Fibroblast of peridontal ligament (primary cell): ENCODE data around the gene INHBC.
"Not testable (repeated sequence)": the region's sequence is repeated elsewhere in the genome, so short reads cannot be mapped to it uniquely, and the experiment has no call there.

Experiments used
- DNase-seq: peaks from one replicate; pipeline ENCODE4 v3.0.0-alpha.2; 2010; ENCODE audit errors: extremely low read depth

INHBC gene

DNA sequence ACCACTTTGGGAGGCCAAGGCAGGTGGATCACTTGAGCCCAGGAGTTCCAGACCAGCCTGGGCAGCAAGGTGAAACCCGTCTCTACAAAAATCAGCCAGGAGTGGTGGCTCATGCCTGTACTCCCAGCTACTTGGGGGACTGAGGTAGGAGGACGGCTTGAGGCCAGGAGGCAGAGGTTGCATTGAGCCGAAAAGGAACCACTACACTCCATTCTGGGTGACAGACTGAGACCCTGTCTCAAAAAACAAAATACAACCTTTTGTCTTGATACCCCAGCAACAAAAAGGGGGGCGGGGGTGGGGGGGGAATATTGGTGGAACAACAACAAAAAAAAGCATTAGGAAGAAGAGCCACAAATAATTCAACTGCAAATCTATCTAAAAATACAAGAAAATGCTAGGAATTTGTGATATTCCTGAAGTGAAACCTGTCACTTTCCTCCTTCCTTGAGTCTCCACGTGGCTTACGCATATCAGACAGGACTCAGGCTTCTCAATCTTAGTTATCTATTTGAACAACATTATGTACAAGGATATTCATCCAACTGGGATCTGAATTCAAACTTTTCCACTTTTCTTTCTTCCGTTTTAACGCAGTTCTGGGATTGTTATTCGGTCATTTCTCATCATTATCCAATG, 5.0 kb upstream of the INHBC start:
- DNase-seq: no peak

DNA sequence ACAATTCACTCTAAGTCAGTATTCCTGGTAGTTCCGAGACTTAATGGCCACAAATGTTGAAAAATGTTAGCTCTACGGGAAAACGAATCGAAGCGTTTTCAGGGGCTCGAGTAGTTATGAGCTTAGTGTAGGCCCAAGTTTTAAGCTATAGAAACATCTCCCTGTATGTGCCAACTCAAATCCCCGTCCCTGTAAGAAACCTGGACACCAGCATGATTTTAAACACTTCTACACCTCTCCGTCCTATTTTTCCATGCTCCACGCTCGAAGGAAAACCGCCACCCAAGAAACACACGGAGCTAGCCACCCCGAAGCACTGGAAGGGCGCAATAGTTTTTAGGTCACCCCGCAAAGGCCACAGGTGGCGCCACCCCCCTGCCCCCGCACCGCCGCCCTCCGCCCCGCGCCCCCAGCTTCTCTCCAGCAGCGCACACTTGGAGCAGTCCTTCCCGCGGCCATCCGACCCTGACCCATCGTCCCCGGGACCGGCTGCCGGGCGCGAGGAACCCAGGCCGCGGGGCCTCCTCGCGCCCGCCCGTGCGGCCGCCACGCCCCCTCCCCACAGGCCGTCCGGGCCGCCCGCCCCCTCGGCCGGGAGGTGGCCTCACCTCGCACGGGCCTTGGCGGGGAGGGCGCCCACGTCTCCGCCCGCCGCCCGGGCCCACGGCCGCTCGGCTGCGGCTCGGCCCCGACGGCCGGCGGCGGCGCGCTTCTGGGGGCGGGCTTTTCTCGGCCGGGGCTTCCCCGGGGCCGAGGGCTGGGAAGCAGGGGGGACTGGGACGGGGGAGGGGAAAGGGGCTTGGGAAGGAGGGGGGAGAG, 4.3 kb upstream of the INHBC start:
- DNase-seq: peak; percentile 49

- DNase-seq: peak; percentile 93
Measured at GRCh38 chr12:57430931-57431566, 3.5 kb upstream of the INHBC start, which contains the start of gene R3HDM2. R3HDM2 (minus strand) TSS chr12:57431043; CDS start chr12:57310428, 120,615 bp downstream.

DNA sequence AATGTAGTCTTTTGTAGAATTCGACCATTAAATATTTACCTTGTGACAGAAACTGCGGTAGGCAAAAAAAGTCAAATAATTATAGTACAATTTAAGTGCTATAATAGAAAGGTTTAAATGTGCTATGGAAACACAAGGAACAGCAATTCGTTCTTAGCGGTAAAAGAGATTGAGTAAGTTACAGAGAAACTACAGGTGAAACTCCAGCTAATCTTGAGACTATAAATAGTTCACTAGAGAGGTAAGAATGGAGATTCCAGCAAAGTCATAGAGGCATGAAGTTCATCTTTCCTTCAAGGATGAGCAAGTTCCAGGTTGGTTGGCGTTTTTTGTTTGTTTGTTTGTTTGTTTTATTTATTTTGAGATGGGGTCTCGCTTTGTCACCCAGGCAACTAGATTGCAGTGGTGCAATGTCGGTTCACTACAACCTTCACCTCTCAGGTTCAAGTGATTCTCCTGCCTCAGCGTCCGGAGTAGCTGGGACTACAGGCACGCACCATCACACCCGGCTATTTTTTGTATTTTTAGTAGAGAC, 2.9 kb upstream of the INHBC start:
- DNase-seq: no peak

- DNase-seq: no peak
Measured at GRCh38 chr12:57433370-57433769, 1.2 kb upstream of the INHBC start.

- DNase-seq: no peak
Measured at GRCh38 chr12:57435293-57435692, 709 bp downstream of the INHBC start.

DNA sequence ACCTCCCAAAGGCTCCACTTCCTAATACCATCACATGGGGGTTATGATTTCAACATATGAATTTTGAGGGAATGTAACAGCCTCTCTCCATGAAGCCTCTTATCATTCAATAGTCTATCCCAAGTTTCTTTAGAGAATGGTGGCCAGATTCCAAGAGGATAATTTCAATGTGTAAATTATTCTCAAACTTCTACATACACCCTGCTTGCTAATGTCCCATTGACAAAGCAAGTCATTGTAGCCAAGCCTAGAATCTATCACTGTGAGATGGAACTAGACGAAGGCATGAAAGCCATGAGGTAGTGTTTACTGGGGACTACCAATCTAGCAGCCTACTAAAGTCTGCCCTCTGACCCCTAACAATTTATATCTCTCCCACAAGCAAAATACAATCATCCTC, 3.8 kb downstream of the INHBC start:
- DNase-seq: no peak

DNA sequence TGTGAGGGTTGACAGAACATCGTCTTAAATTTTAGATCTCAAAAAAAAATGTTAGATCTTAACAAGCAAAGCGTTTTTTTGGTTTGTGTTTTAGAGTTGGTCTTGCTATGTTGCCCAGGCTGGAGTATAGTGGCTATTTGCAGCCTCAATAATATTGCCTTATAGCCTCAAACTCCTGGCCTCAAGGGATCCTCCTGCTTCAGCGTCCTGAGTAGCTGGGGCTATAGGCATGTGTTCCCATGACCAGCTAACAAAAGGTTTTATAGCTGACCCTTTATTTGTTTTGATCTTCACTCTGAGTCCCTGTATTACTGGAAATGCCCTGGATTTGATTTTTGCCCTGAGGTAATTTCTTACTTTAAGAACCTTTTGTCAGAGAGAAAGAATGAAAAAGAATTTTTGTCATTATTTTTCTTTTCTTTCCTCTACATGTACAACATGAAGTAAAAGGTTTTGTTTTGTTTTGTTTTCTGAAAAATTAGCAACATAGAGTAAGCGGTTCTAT, 5.2 kb downstream of the INHBC start:
- no peak for DNase-seq

DNA sequence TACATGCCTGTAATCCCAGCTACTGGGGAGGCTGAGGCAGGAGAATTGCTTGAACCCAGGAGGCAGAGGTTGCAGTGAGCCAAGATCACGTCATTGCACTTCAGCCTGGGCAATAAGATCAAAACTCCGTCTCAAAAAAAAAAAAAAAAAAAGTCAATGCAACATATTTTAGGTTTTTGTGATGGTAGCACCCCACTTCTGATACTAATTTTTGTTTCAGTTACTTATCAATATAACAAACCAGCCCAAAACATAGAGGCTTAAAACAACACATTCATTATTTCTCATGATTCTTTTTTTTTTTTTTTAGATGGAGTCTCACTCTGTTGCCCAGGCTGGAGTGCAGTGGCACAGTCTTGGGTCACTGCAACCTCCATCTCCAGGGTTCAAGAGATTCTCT, 6.8 kb downstream of the INHBC start:
- DNase-seq: not testable (repeated sequence)

DNA sequence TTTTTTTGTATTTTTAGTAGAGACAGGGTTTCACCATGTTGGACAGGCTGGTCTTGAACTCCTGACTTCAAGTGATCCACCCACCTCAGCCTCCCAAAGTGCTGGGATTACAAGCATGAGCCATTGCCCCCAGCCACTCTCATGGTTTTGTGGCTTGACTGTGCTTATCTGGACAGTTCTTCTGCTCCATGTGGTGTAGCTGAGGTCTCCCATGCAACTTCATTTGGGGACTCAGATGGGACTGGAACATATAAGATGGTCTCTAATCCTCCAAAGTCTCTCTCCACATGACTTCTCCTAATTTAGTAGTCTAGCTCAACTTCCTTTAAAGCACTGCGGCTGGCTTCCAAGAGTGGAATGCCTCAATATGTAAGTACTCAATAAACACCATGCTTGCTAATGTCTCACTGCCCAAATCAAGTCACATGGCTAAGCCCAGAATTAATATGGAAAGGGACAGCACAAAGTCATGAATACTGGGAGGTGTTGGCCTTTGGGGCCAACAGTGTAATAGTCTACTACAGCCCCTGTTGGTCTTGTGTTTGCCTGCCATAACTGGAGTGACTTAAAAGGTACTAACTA, 7.4 kb downstream of the INHBC start:
- no peak for DNase-seq

- DNase-seq: not testable (repeated sequence)
Measured at GRCh38 chr12:57444337-57444736, 9.8 kb downstream of the INHBC start.

DNA sequence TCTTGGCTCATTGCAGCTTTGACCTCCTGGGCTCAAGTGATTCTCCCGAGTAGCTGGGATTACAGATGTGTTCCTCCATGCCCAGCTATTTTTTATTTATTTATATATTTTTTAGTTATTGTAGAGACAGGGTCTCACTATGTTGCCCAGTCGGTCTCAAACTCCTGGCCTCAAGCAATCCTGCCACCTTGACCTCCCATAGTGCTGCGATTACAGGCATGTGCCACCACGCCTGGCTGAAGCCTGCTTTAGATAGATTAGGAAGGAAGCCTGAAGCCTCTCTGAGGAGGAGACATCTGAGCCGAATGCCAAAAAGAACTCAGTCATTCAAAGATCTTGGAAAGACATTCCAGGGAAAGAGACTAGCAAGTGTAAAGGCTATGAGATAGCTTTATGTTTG, 10.2 kb downstream of the INHBC start:
- no peak for DNase-seq

- DNase-seq: no peak
Measured at GRCh38 chr12:57446292-57446960, 11.8 kb downstream of the INHBC start.

GRCh38 chr12:57448669-57449068, 14.1 kb downstream of the INHBC start:
- DNase-seq: no peak

- DNase-seq: no peak
Measured at GRCh38 chr12:57449375-57449774, 14.8 kb downstream of the INHBC start.

- no peak for DNase-seq
Measured at GRCh38 chr12:57450057-57450456, 15.5 kb downstream of the INHBC start.

GRCh38 chr12:57451233-57451778, 16.7 kb downstream of the INHBC start:
- DNase-seq: peak; percentile 13

DNA sequence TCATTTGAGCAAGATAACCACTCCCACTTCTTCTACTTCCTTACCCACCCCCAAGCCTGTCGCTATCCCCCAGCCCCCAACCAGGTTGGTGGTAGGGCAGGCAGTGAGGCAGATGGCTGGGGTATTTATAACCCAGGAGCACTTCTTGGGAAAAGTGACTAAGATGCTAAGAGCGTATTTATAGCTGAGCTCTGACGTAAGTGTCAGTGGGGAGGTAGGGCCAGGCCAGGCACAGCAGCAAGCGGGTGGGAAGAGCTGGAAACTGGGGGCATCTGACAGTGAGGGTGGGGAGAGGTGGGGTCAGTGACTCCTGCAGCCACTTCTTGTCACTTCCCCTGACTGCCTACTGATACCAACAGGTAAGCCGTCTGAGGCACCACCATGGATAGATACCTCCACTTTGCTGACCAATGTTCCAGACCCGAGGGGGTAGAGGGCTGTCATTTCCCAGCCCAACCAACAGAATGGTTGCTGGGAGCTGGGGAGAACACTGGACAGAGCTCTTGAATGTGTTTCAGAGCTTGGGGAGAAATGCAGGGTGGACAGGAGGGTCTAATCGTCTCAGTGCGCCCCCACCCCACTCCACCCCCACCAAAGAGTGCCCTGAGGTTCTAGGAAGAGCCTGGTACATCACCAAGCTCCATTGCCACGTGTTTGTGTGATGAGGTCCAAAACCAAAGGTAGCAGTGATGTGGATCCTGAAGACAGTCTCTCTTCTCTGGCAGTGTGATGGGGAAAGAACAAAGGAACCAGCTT, 17.8 kb downstream of the INHBC start:
- DNase-seq: peak; percentile 82

- peak; percentile 76 for DNase-seq
Measured at GRCh38 chr12:57452937-57453509, 18.4 kb downstream of the INHBC start.

GRCh38 chr12:57454213-57454565, 19.6 kb downstream of the INHBC start:
- DNase-seq: no peak
